Measurements from ENCODE around the gene GRM7.

The GRM7 gene

GRCh38 chr3:7536921-7537320 lies 676.0 kb downstream of the GRM7 start:
- H3K79me1 ChIP-seq (ENCODE audit: low read length): no peaks in the 10 kb centered on the region

GRCh38 chr3:7543294-7543880 lies 682.5 kb downstream of the GRM7 start:
- Histone ChIP-seq H3K4me2 (ENCODE audit: low read length) (no peak overlapping the region), H2BK12ac (ENCODE audit: low read length) (no peak overlapping the region), H3K9me3 (ENCODE audit: insufficient read depth, low read depth, low read length) (no peaks in the 10 kb centered on the region), H4K8ac (ENCODE audit: low read depth, low read length) (no peak overlapping the region), H3K4ac (ENCODE audit: low read depth, low read length) (no peak overlapping the region), H4K12ac (ENCODE audit: low read depth, low read length) (no peak overlapping the region), H3K79me1 (ENCODE audit: low read length) (no peaks in the 10 kb centered on the region), H3K79me2 (ENCODE audit: control insufficient read depth, insufficient read depth, low read length, poor library complexity) (no peaks in the 10 kb centered on the region), H2AFZ (ENCODE audit: insufficient read depth, low read length, poor library complexity) (no peak overlapping the region), H3K4me1 (ENCODE audit: control insufficient read depth in 1 of 2, insufficient read depth in 2 of 2, low read length in 2 of 2) (no peaks in the 10 kb centered on the region), H3K18ac (ENCODE audit: low read length) (no peak overlapping the region), H3K23ac (ENCODE audit: low read length) (no peak overlapping the region), H3K4me3 (ENCODE audit: low read depth, low read length) (no peak overlapping the region), H3K14ac (ENCODE audit: low read length) (no peak overlapping the region), H3K36me3 (ENCODE audit: control insufficient read depth in 1 of 2, insufficient read depth in 2 of 2, low read length in 2 of 2) (no peaks in the 10 kb centered on the region), H2BK5ac (ENCODE audit: low read depth, low read length, poor library complexity) (no peak overlapping the region), H3K27me3 (ENCODE audit: insufficient read depth, low read length) (no peaks in the 10 kb centered on the region), H3K9ac (ENCODE audit: low read length) (no peak overlapping the region), H3K27ac (ENCODE audit: low read depth, low read length) (no peak overlapping the region), H2BK120ac (ENCODE audit: insufficient read depth, low read length, poor library complexity) (no peak overlapping the region), H4K91ac (ENCODE audit: low read depth, low read length) (no peak overlapping the region), H2AK5ac (ENCODE audit: low read length) (no peak overlapping the region)
- no CpG with 5 or more reads among the region's 5 CpGs for WGBS (ENCODE audit: extremely low coverage, insufficient coverage, insufficient read length)
- DNase-seq: no peak

More at GRCh38 chr3:7536921-7537320, 676.0 kb downstream of the GRM7 start:
- Histone ChIP-seq H2BK5ac (ENCODE audit: low read depth, low read length, poor library complexity) (no peak overlapping the region), H3K23ac (ENCODE audit: low read length) (no peak overlapping the region), H3K79me2 (ENCODE audit: control insufficient read depth, insufficient read depth, low read length, poor library complexity) (no peaks in the 10 kb centered on the region), H3K4me2 (ENCODE audit: low read length) (no peak overlapping the region), H2AK5ac (ENCODE audit: low read length) (no peak overlapping the region), H3K4me3 (ENCODE audit: low read depth, low read length) (no peak overlapping the region), H4K91ac (ENCODE audit: low read depth, low read length) (no peak overlapping the region), H3K18ac (ENCODE audit: low read length) (no peak overlapping the region), H3K4me1 (ENCODE audit: control insufficient read depth in 1 of 2, insufficient read depth in 2 of 2, low read length in 2 of 2) (no peaks in the 10 kb centered on the region), H4K8ac (ENCODE audit: low read depth, low read length) (no peak overlapping the region), H3K27me3 (ENCODE audit: insufficient read depth, low read length) (no peaks in the 10 kb centered on the region), H3K9ac (ENCODE audit: low read length) (no peak overlapping the region), H3K4ac (ENCODE audit: low read depth, low read length) (no peak overlapping the region), H2AFZ (ENCODE audit: insufficient read depth, low read length, poor library complexity) (no peak overlapping the region), H3K27ac (ENCODE audit: low read depth, low read length) (no peak overlapping the region), H3K14ac (ENCODE audit: low read length) (no peak overlapping the region), H4K12ac (ENCODE audit: low read depth, low read length) (no peak overlapping the region), H3K9me3 (ENCODE audit: insufficient read depth, low read depth, low read length) (no peaks in the 10 kb centered on the region), H2BK120ac (ENCODE audit: insufficient read depth, low read length, poor library complexity) (no peak overlapping the region), H3K36me3 (ENCODE audit: control insufficient read depth in 1 of 2, insufficient read depth in 2 of 2, low read length in 2 of 2) (no peaks in the 10 kb centered on the region), H2BK12ac (ENCODE audit: low read length) (no peak overlapping the region)
- WGBS (ENCODE audit: extremely low coverage, insufficient coverage, insufficient read length): no CpG with 5 or more reads among the region's 1 CpG
- DNase-seq: no peak

DNA sequence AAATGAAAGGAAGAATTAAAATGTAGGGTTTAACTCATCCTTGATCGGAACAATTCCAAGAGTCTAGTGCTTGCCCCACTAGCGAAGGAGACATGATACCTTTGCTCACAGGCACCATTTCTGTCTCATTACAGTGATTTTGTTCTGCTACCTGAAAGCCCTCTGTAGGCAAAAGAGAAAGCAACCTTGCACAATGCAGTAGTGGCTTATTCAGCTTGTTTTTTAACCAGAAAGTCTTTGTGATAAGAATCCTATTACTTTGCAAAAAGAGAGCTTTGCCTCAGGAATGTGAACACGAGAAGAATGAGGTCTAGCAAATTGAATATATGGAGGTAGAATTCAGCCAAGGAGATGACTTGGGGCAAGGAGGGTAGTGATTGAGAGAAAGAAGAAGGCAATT lies 684.4 kb downstream of the GRM7 start:
- Histone ChIP-seq H3K27me3 (ENCODE audit: insufficient read depth, low read length) (no peaks in the 10 kb centered on the region), H4K91ac (ENCODE audit: low read depth, low read length) (no peak overlapping the region), H3K36me3 (ENCODE audit: control insufficient read depth in 1 of 2, insufficient read depth in 2 of 2, low read length in 2 of 2) (no peaks in the 10 kb centered on the region), H3K4me2 (ENCODE audit: low read length) (no peak overlapping the region), H3K27ac (ENCODE audit: low read depth, low read length) (no peak overlapping the region), H2BK120ac (ENCODE audit: insufficient read depth, low read length, poor library complexity) (no peak overlapping the region), H4K12ac (ENCODE audit: low read depth, low read length) (no peak overlapping the region), H3K79me2 (ENCODE audit: control insufficient read depth, insufficient read depth, low read length, poor library complexity) (no peaks in the 10 kb centered on the region), H3K4me1 (ENCODE audit: control insufficient read depth in 1 of 2, insufficient read depth in 2 of 2, low read length in 2 of 2) (no peaks in the 10 kb centered on the region), H2AFZ (ENCODE audit: insufficient read depth, low read length, poor library complexity) (no peak overlapping the region), H3K79me1 (ENCODE audit: low read length) (no peaks in the 10 kb centered on the region), H2AK5ac (ENCODE audit: low read length) (no peak overlapping the region), H2BK5ac (ENCODE audit: low read depth, low read length, poor library complexity) (no peak overlapping the region), H2BK12ac (ENCODE audit: low read length) (no peak overlapping the region), H3K4ac (ENCODE audit: low read depth, low read length) (no peak overlapping the region), H3K4me3 (ENCODE audit: low read depth, low read length) (no peak overlapping the region), H3K14ac (ENCODE audit: low read length) (no peak overlapping the region), H3K9ac (ENCODE audit: low read length) (no peak overlapping the region), H4K8ac (ENCODE audit: low read depth, low read length) (no peak overlapping the region), H3K18ac (ENCODE audit: low read length) (no peak overlapping the region), H3K23ac (ENCODE audit: low read length) (no peak overlapping the region), H3K9me3 (ENCODE audit: insufficient read depth, low read depth, low read length) (no peaks in the 10 kb centered on the region)
- no CpG with 5 or more reads among the region's 3 CpGs for WGBS (ENCODE audit: extremely low coverage, insufficient coverage, insufficient read length)
- peak in 1 of 2 donors; percentile 2 for DNase-seq

DNA sequence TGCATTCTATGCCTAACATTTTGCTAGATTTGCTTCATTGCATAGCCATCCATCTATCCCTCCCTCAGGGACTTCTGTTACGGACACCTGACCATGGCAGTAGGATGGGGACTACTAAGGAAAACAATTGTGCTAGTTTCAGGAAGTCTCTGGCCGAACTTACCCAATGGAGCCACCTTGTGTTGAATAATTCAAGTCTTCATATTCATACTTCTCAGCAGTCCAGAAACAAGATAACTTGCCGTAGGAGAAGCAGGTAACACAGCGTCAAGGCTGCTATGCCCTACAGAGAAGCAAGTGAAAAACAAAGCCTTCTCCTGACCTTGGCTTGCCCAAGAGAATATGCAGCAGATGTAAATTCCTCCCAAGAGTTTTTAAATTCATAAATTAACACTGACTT lies 685.3 kb downstream of the GRM7 start:
- Histone ChIP-seq H3K36me3 (ENCODE audit: control insufficient read depth in 1 of 2, insufficient read depth in 2 of 2, low read length in 2 of 2) (no peaks in the 10 kb centered on the region), H4K8ac (ENCODE audit: low read depth, low read length) (no peak overlapping the region), H3K27me3 (ENCODE audit: insufficient read depth, low read length) (no peaks in the 10 kb centered on the region), H3K27ac (ENCODE audit: low read depth, low read length) (no peak overlapping the region), H4K91ac (ENCODE audit: low read depth, low read length) (no peak overlapping the region), H3K79me2 (ENCODE audit: control insufficient read depth, insufficient read depth, low read length, poor library complexity) (no peaks in the 10 kb centered on the region), H2BK12ac (ENCODE audit: low read length) (no peak overlapping the region), H2AK5ac (ENCODE audit: low read length) (no peak overlapping the region), H3K4me1 (ENCODE audit: control insufficient read depth in 1 of 2, insufficient read depth in 2 of 2, low read length in 2 of 2) (no peaks in the 10 kb centered on the region), H3K9me3 (ENCODE audit: insufficient read depth, low read depth, low read length) (no peaks in the 10 kb centered on the region), H3K14ac (ENCODE audit: low read length) (no peak overlapping the region), H2BK120ac (ENCODE audit: insufficient read depth, low read length, poor library complexity) (no peak overlapping the region), H3K18ac (ENCODE audit: low read length) (no peak overlapping the region), H2AFZ (ENCODE audit: insufficient read depth, low read length, poor library complexity) (no peak overlapping the region), H3K4me3 (ENCODE audit: low read depth, low read length) (no peak overlapping the region), H3K23ac (ENCODE audit: low read length) (no peak overlapping the region), H4K12ac (ENCODE audit: low read depth, low read length) (no peak overlapping the region), H3K4ac (ENCODE audit: low read depth, low read length) (no peak overlapping the region), H3K9ac (ENCODE audit: low read length) (no peak overlapping the region), H3K4me2 (ENCODE audit: low read length) (no peak overlapping the region), H2BK5ac (ENCODE audit: low read depth, low read length, poor library complexity) (no peak overlapping the region), H3K79me1 (ENCODE audit: low read length) (no peaks in the 10 kb centered on the region)
- no CpG with 5 or more reads among the region's 4 CpGs for WGBS (ENCODE audit: extremely low coverage, insufficient coverage, insufficient read length)
- peak in 1 of 2 donors; percentile 14 for DNase-seq
